Thoracic aorta (tissue), 2 donors: Measurements from ENCODE around the gene LRRFIP1. TPM values are rescaled to one million over a fixed set of nuclear protein-coding genes. Genes with fewer than 3 reads are reported as not detected.

Experiments used
- ATAC-seq: fragments of 150-250 bp; one replicate; pipeline ENCODE4 v1.8.0; 2017; ENCODE audit warnings: low read depth; ENCODE audit not compliant: insufficient number of reproducible peaks, low FRiP score
- DNase-seq: peaks from one replicate; pipeline ENCODE4 v3.0.0-alpha.2; 2020; ENCODE audit warnings: low spot score
- H3K27ac ChIP-seq, 2 donors: fragments of 200-600 bp; sonication (generic); 1 replicate in 1 of 2; 2 replicates in 1 of 2; pipeline ENCODE4 v1.5.1; 2016; ENCODE audit warnings: mild to moderate bottlenecking in 2 of 2, moderate library complexity in 2 of 2
- H3K27me3 ChIP-seq: fragments of 200-600 bp; sonication (generic); replicated peaks from 2 replicates; pipeline ENCODE4 v1.6.0; 2016; ENCODE audit warnings: mild to moderate bottlenecking; ENCODE audit not compliant: insufficient read depth
- H3K36me3 ChIP-seq: fragments of 200-600 bp; sonication (generic); one replicate; pipeline ENCODE4 v1.5.1; 2016
- H3K4me1 ChIP-seq, 2 donors: fragments of 200-600 bp; sonication (generic); 1 replicate in 1 of 2; 2 replicates in 1 of 2; pipeline versions ENCODE4 v1.5.1 to v1.6.0; 2016; ENCODE audit warnings: low read depth in 2 of 2, mild to moderate bottlenecking in 1 of 2; ENCODE audit not compliant: control insufficient read depth in 1 of 2
- H3K4me3 ChIP-seq: fragments of 200-600 bp; sonication (generic); 2 replicates; pipeline ENCODE4 v1.5.1; 2016; ENCODE audit warnings: mild to moderate bottlenecking
- H3K9me3 ChIP-seq: fragments of 200-600 bp; sonication (generic); 2 replicates; pipeline ENCODE4 v1.5.1; 2016
- CTCF ChIP-seq: fragments of 200-600 bp; sonication (generic); IDR thresholded peaks from one replicate; pipeline ENCODE4 v1.5.1; 2019; ENCODE audit warnings: antibody characterized with exemption
- total RNA-seq, 2 donors: library from RNA; depleted of rRNA; stranded (reverse); fragments of >200 nt; gene quantifications; one replicate each; pipeline versions ENCODE4 v1.1.0 to v1.2.3, GENCODE V29; 2016

LRRFIP1 gene
- total RNA-seq, 2 donors from 2014 or later: 196 to 244 TPM

- Histone ChIP-seq H3K27ac (peak overlapping the region; percentile 76 to 79), H3K9me3 (no peaks in the 10 kb centered on the region), H3K27me3 (no peaks in the 10 kb centered on the region), H3K36me3 (no peaks in the 10 kb centered on the region), H3K4me1 (peaks cover 31 to 53% of the 10 kb centered on the region in 2 donors), H3K4me3 (peak overlapping the region; percentile 79)
- ATAC-seq (no peak), DNase-seq (no peak)
- no peak for TF ChIP-seq CTCF
Measured at GRCh38 chr2:237626813-237627440, 460 bp upstream of the LRRFIP1 start.

GRCh38 chr2:237628247-237629187 is 1.1 kb downstream of the LRRFIP1 start:
- TF ChIP-seq CTCF: no peak
- H3K36me3 ChIP-seq: no peaks in the 10 kb centered on the region
- DNase-seq (no peak), ATAC-seq (no peak)
- no peaks in the 10 kb centered on the region for H3K27me3 ChIP-seq
- H3K4me1 ChIP-seq: peaks cover 44 to 69% of the 10 kb centered on the region in 2 donors
- no peaks in the 10 kb centered on the region for H3K9me3 ChIP-seq
- peak overlapping the region; percentile 79 for H3K4me3 ChIP-seq
- peak overlapping the region; percentile 78 to 81 for H3K27ac ChIP-seq

- Histone ChIP-seq H3K9me3 (no peaks in the 10 kb centered on the region), H3K4me1 (peaks cover 50 to 76% of the 10 kb centered on the region in 2 donors), H3K4me3 (peak overlapping the region; percentile 79), H3K27me3 (no peaks in the 10 kb centered on the region), H3K36me3 (no peaks in the 10 kb centered on the region), H3K27ac (peak overlapping the region; percentile 10 to 78)
- no peak for DNase-seq
- no peak for ATAC-seq
- TF ChIP-seq CTCF: no peak
Measured at GRCh38 chr2:237629188-237629534, 1.8 kb downstream of the LRRFIP1 start.

- Histone ChIP-seq H3K36me3 (no peaks in the 10 kb centered on the region), H3K4me1 (peaks cover 51 to 76% of the 10 kb centered on the region in 2 donors), H3K9me3 (no peaks in the 10 kb centered on the region), H3K27me3 (no peaks in the 10 kb centered on the region), H3K27ac (peak overlapping the region in 1 of 2 donors; percentile 78), H3K4me3 (peak overlapping the region; percentile 32)
- DNase-seq (no peak), ATAC-seq (no peak)
- TF ChIP-seq CTCF: no peak
Measured at GRCh38 chr2:237629739-237630138, 2.4 kb downstream of the LRRFIP1 start.

GRCh38 chr2:237630216-237631000 is 3.0 kb downstream of the LRRFIP1 start:
- ATAC-seq (no peak), DNase-seq (no peak)
- no peaks in the 10 kb centered on the region for H3K27me3 ChIP-seq
- no peaks in the 10 kb centered on the region for H3K9me3 ChIP-seq
- peak overlapping the region; percentile 62 to 89 for H3K27ac ChIP-seq
- no peaks in the 10 kb centered on the region for H3K36me3 ChIP-seq
- no peak for TF ChIP-seq CTCF
- H3K4me3 ChIP-seq: peak overlapping the region; percentile 2
- peaks cover 51 to 76% of the 10 kb centered on the region in 2 donors for H3K4me1 ChIP-seq
